Upper lobe of left lung (tissue), 6 donors: Measurements from ENCODE around the gene ATP9A. TPM values are rescaled to one million over a fixed set of nuclear protein-coding genes. Genes with fewer than 3 reads are reported as not detected.
"Not testable (repeated sequence)": the region's sequence is repeated elsewhere in the genome, so short reads cannot be mapped to it uniquely, and the experiment has no call there.

Experiments
- ATAC-seq, 2 donors: fragments of 200-7000 bp; cut with Tn5 transposase; one replicate each; pipeline ENCODE4 v1.9.1; 2022; ENCODE audit warnings: mild to moderate bottlenecking in 2 of 2, moderate library complexity in 2 of 2; ENCODE audit not compliant: low FRiP score in 2 of 2
- DNase-seq, 2 donors: peaks; one replicate each; pipeline ENCODE4 v3.0.0-alpha.2; 2019 to 2020
- H3K27ac ChIP-seq, 4 donors: fragments of 200-600 bp; sonication (generic); one replicate each; pipeline ENCODE4 v1.5.1; 2016 to 2019
- H3K27me3 ChIP-seq, 4 donors: fragments of 200-600 bp; sonication (generic); one replicate each; pipeline ENCODE4 v1.5.1; 2017 to 2019
- H3K36me3 ChIP-seq, 4 donors: fragments of 200-600 bp; sonication (generic); one replicate each; pipeline ENCODE4 v1.5.1; 2016 to 2019
- H3K4me1 ChIP-seq, 4 donors: fragments of 200-600 bp; sonication (generic); one replicate each; pipeline ENCODE4 v1.5.1; 2018 to 2019
- H3K4me3 ChIP-seq, 4 donors: fragments of 200-600 bp; sonication (generic); one replicate each; pipeline ENCODE4 v1.5.1; 2017 to 2019; ENCODE audit warnings: mild to moderate bottlenecking in 2 of 4, moderate library complexity in 1 of 4
- H3K9me3 ChIP-seq, 4 donors: fragments of 200-600 bp; sonication (generic); one replicate each; pipeline ENCODE4 v1.5.1; 2018 to 2019
- EP300 ChIP-seq, 4 donors: sonication (generic); formaldehyde crosslinking; IDR thresholded peaks; one replicate each; pipeline ENCODE4 v1.5.1; 2017; ENCODE audit warnings: antibody characterized with exemption in 4 of 4, control low read depth in 2 of 4
- POLR2A ChIP-seq, 4 donors: fragments of 450-650 bp; IDR thresholded peaks; one replicate each; pipeline ENCODE4 v1.5.1; 2016 to 2017; ENCODE audit warnings: antibody characterized with exemption in 4 of 4, mild to moderate bottlenecking in 2 of 4
- POLR2AphosphoS5 ChIP-seq, 2 donors: sonication (generic); formaldehyde crosslinking; IDR thresholded peaks; one replicate each; pipeline ENCODE4 v1.5.1; 2017; ENCODE audit warnings: antibody characterized with exemption in 2 of 2
- whole genome bisulfite sequencing, 2 donors: methylation state at CpG; one replicate each; pipeline ENCODE4 v1.1.5; 2017 to 2018; 5-methylcytosine and 5-hydroxymethylcytosine counted together
- total RNA-seq, 6 donors: library from RNA; depleted of rRNA in 4 of 6; stranded (reverse); fragments of >200 nt in 4 of 6; gene quantifications; one replicate each; pipeline versions ENCODE4 v1.1.0 to v1.2.1, GENCODE V29; 2016 to 2021
- TF ChIP-seq, protein P1 (sequence below), 6 experiments: fragments of 450-650 bp in 4 of 6; fragments of 200-600 bp in 2 of 6; sonication (generic) in 2 of 6; IDR thresholded peaks; one replicate each; pipeline ENCODE4 v1.5.1; 2016 to 2019; ENCODE audit warnings: antibody characterized with exemption in 6 of 6
- donor health status: DM: no; HTN: no; CAD: no; lungs with moderate emphysema.
- donor health status: DM: no; HTN: yes; CAD: no; lungs with severe emphysema.

Gene ATP9A, protein sequence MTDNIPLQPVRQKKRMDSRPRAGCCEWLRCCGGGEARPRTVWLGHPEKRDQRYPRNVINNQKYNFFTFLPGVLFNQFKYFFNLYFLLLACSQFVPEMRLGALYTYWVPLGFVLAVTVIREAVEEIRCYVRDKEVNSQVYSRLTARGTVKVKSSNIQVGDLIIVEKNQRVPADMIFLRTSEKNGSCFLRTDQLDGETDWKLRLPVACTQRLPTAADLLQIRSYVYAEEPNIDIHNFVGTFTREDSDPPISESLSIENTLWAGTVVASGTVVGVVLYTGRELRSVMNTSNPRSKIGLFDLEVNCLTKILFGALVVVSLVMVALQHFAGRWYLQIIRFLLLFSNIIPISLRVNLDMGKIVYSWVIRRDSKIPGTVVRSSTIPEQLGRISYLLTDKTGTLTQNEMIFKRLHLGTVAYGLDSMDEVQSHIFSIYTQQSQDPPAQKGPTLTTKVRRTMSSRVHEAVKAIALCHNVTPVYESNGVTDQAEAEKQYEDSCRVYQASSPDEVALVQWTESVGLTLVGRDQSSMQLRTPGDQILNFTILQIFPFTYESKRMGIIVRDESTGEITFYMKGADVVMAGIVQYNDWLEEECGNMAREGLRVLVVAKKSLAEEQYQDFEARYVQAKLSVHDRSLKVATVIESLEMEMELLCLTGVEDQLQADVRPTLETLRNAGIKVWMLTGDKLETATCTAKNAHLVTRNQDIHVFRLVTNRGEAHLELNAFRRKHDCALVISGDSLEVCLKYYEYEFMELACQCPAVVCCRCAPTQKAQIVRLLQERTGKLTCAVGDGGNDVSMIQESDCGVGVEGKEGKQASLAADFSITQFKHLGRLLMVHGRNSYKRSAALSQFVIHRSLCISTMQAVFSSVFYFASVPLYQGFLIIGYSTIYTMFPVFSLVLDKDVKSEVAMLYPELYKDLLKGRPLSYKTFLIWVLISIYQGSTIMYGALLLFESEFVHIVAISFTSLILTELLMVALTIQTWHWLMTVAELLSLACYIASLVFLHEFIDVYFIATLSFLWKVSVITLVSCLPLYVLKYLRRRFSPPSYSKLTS
- 10 to 100 TPM; 15.7 to 31.3 (median 22.8) TPM for total RNA-seq

DNA sequence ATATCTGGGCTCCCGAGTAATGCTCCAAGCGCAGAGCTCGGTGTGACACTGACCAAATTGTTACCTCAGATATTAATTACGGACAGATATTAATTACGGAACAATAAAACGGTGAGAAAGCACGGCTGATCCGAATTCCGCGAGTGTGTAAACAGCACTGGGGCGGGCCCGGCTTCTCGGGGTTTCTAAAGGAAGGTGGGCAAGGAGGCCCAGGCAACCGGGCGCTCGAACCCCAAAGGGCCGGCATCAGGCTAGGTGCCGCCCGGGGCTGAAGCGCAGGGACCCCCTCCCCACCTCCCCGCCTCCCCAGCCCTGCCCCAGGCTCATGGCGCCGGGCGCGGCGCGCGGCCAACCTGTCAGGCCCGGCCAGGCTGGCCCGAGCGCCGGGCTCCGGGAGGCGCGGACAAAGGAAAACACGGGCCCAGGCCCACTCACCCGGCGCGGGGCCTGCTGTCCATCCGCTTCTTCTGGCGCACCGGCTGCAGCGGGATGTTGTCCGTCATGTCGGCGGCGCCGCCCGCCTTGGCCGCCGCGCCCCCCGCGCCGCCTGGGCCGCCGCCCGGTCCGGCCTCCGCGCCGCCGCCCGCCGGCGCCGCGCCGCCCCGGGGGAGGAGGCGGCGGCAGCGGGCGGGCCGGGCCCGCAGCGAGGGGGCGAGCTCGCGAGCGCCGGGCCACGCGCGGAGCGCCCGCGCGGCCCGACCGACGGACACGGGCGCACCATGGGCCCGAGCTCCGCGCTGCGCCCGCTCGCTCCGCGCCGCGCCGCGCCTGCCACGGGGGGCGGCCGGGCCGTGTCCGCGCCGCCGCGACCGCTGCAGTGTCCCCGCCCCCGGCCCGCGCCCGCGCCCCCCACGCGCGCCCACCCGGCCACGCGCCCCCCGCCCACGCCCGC, at the start of gene ATP9A:
Gene ATP9A (minus strand): TSS at position 524 of the 892 bp plus-strand sequence. CDS start 21 bp downstream, at position 503.
- Histone ChIP-seq H3K27ac (peak within 1 kb of the TSS; percentile 7 to 82 (median 56)), H3K4me3 (peak within 1 kb of the TSS; percentile 62 to 89 (median 72)), H3K9me3 (no peaks in the 10 kb centered on the region), H3K4me1 (peaks cover 0 to 20% (median 6%) of the 10 kb centered on the region in 4 donors), H3K36me3 (no peaks in the 10 kb centered on the region), H3K27me3 (no peaks in the 10 kb centered on the region)
- TF ChIP-seq, protein P1, sequence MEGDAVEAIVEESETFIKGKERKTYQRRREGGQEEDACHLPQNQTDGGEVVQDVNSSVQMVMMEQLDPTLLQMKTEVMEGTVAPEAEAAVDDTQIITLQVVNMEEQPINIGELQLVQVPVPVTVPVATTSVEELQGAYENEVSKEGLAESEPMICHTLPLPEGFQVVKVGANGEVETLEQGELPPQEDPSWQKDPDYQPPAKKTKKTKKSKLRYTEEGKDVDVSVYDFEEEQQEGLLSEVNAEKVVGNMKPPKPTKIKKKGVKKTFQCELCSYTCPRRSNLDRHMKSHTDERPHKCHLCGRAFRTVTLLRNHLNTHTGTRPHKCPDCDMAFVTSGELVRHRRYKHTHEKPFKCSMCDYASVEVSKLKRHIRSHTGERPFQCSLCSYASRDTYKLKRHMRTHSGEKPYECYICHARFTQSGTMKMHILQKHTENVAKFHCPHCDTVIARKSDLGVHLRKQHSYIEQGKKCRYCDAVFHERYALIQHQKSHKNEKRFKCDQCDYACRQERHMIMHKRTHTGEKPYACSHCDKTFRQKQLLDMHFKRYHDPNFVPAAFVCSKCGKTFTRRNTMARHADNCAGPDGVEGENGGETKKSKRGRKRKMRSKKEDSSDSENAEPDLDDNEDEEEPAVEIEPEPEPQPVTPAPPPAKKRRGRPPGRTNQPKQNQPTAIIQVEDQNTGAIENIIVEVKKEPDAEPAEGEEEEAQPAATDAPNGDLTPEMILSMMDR (IDR thresholded peaks at IDR 0.05), result peak in 1 of 6 experiments; percentile 4
- TF ChIP-seq POLR2A (IDR thresholded peaks at IDR 0.05) (no peak), POLR2AphosphoS5 (IDR thresholded peaks at IDR 0.05) (no peak), EP300 (IDR thresholded peaks at IDR 0.05) (no peak)
- 1 to 2% methylated on average over 13 to 21 of the region's 131 CpGs for WGBS, 2 donors
- DNase-seq (peak; percentile 29 to 89), ATAC-seq (peak; percentile 40 to 61)

DNA sequence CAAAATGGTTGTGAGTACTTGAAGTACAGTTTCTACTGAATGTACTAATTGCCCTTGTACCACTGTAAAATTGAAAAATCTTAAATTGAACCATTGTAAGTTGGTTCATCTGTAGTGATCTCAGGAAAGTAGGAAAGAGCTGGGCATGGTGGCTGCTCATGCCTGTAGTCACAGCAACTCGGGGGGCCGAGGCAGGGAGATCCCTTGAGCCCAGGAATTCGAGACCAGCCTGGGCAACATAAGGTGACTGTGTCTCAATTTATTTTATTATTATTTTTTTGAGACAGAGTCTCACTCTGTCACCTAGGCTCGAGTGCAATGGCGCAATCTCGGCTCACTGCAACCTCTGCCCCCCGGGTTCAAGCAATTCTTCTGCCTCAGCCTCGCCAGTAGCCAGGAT, 48.7 kb upstream of the ATP9A start:
- ATAC-seq, DNase-seq, H3K27ac ChIP-seq, H3K36me3 ChIP-seq, H3K4me3 ChIP-seq, H3K4me1 ChIP-seq, H3K9me3 ChIP-seq, H3K27me3 ChIP-seq: not testable (repeated sequence)
- 86 to 93% methylated on average over 8 of the region's 8 CpGs for WGBS, 2 donors

DNA sequence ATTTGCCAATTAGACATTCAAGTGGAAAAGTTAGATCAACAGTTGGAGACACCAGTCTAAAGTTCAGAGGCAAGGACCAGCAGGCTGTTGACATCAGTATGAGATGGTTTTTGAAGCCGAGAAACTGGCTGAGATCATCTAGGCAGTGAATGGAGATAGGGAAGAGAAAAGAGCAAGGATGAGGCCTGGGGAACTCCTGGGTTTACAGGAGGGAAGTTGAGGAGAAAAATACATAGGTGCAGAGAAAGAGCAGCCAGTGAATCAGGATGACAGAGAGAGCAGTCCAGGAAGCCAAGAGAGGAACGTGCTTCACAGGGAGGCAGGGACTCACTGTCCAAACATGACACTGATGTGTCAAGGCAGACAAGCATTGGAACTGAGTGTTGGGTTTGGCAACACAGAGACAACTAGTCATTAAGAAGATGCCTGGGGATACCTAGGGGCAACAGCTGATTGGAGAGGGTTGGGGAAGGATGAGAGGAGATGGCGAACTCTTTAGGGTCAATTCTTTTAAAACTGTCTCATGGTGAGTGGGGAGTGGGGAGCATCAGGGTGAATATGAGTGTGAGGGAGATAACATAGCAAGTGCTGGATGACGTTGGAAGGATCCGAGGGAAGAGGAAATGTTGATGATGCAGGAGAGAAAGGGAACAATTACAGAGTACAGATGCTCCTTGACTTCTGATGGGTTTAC, 47.3 kb upstream of the ATP9A start:
- Histone ChIP-seq H3K27me3 (no peaks in the 10 kb centered on the region), H3K4me3 (no peak overlapping the region), H3K27ac (no peak overlapping the region), H3K36me3 (no peaks in the 10 kb centered on the region), H3K9me3 (no peaks in the 10 kb centered on the region), H3K4me1 (no peaks in the 10 kb centered on the region)
- 70 to 71% methylated on average over 5 of the region's 5 CpGs for whole genome bisulfite sequencing, 2 donors
- DNase-seq, result no peak
- no peak for ATAC-seq
- TF ChIP-seq, protein P1 (IDR thresholded peaks at IDR 0.05), result no peak
- TF ChIP-seq EP300 (IDR thresholded peaks at IDR 0.05) (no peak), POLR2A (IDR thresholded peaks at IDR 0.05) (no peak), POLR2AphosphoS5 (IDR thresholded peaks at IDR 0.05) (no peak)

DNA sequence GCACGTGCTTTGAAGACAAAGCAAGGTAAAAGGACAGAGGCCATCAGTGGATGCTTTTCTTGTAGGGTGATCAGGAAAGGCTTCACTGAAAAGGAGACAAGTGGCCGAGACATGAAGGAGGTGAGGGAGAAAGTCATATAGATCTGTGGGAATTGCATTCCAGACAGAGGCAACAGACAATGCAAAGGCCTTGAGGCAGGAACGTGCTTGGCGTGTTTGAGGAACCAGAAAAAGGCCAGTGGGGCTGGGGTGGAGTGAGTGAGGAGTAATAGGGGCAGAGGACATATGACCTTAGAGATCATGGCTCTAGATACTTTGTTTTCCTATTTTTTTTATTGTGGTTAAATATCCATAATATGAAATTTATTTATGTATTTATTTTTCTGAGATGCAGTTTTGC, 44.7 kb upstream of the ATP9A start:
- Histone ChIP-seq H3K4me3 (no peak overlapping the region), H3K4me1 (no peaks in the 10 kb centered on the region), H3K36me3 (no peaks in the 10 kb centered on the region), H3K9me3 (no peaks in the 10 kb centered on the region), H3K27ac (no peak overlapping the region), H3K27me3 (no peaks in the 10 kb centered on the region)
- DNase-seq, result no peak
- no peak for ATAC-seq
- TF ChIP-seq EP300 (IDR thresholded peaks at IDR 0.05) (no peak), POLR2AphosphoS5 (IDR thresholded peaks at IDR 0.05) (no peak), POLR2A (IDR thresholded peaks at IDR 0.05) (no peak)
- TF ChIP-seq, protein P1 (IDR thresholded peaks at IDR 0.05), result no peak
- 90 to 91% methylated on average over 4 of the region's 4 CpGs for WGBS, 2 donors
